Vagina (tissue), 2 donors: ENCODE measurements around the gene PPP2R3A.
A peak's percentile ranks its signal among the peaks of the same experiment; 100 is the strongest.

Experiments
- CTCF ChIP-seq, 3 experiments: fragments of 450-650 bp in 2 of 3; fragments of 200-600 bp in 1 of 3; sonication (generic) in 1 of 3; IDR thresholded peaks; one replicate each; pipeline ENCODE4 v1.5.1; 2017 to 2019; ENCODE audit warnings: antibody characterized with exemption in 3 of 3, mild to moderate bottlenecking in 2 of 3, moderate library complexity in 2 of 3
- POLR2A ChIP-seq, 2 donors: fragments of 450-650 bp; IDR thresholded peaks; one replicate each; pipeline ENCODE4 v1.6.1; 2017; ENCODE audit warnings: antibody characterized with exemption in 2 of 2, mild to moderate bottlenecking in 2 of 2, moderate library complexity in 2 of 2
- POLR2AphosphoS5 ChIP-seq, 2 donors: sonication (generic); formaldehyde crosslinking; IDR thresholded peaks; one replicate each; pipeline ENCODE4 v1.9.0; 2017; ENCODE audit warnings: antibody characterized with exemption in 2 of 2, mild to moderate bottlenecking in 2 of 2, low read depth in 1 of 2; ENCODE audit not compliant: insufficient read depth in 1 of 2

DNA sequence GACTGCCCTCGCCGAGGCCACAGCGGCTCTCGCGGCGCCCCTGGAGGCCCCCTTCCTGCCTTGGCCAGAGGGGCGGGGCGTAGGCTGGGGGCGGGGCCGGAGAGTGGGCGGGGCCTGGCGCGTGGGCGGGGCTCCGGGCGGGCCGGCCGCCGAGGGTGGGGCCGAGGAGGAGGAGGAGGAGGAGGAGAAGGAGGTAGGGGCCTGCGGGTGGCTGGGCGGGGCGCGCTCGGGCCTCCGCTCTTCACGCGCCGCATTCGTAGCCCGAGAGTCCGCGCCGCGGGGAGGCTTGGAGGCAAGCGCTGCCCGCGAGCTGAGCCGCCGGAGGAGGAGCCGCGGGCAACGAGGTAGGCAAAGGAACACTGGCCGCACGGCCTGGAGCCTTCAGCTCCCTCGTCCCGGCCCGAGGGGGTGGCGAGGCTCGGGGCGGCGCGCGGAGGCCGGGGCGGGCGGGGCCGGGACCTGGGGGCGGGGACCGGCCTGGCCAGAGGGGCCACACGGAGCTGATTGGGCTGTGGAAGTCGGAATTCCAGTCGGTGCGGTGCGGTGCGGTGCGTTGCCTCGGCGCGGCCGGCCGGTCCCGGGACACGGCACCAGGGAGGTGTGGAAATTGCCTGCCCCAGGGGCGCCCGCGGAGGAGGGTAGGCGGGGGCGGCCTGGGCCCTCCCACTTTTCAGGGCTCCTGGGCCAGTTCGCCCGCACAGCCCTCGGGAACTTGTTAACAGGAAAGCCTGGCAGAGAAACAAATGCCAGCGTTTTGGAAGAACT lies at the start of gene PPP2R3A:
- TF ChIP-seq POLR2A (IDR thresholded peaks at IDR 0.05) (peak in 1 of 2 donors; percentile 38), CTCF (IDR thresholded peaks at IDR 0.05) (no peak), POLR2AphosphoS5 (IDR thresholded peaks at IDR 0.05; ENCODE audit: insufficient read depth in 1 of 2, low read depth in 1 of 2) (peak in 1 of 2 donors; percentile 73)
